HG03175 (cell line): Measurements from ENCODE around the gene MRGPRX2.

Experiments
- ATAC-seq: cut with Tn5 transposase; IDR thresholded peaks from one replicate; pipeline ENCODE4 v1.9.1; 2021; ENCODE audit warnings: mild to moderate bottlenecking, moderate library complexity; ENCODE audit not compliant: unreplicated experiment

MRGPRX2 gene

GRCh38 chr11:19060629-19061028 lies at the start of gene MRGPRX2:
MRGPRX2 (minus strand) TSS chr11:19060717; CDS start chr11:19056402, 4,315 bp downstream.
- ATAC-seq = no peak

GRCh38 chr11:19110295-19110694 lies 49.8 kb upstream of the MRGPRX2 start:
- ATAC-seq = no peak

DNA sequence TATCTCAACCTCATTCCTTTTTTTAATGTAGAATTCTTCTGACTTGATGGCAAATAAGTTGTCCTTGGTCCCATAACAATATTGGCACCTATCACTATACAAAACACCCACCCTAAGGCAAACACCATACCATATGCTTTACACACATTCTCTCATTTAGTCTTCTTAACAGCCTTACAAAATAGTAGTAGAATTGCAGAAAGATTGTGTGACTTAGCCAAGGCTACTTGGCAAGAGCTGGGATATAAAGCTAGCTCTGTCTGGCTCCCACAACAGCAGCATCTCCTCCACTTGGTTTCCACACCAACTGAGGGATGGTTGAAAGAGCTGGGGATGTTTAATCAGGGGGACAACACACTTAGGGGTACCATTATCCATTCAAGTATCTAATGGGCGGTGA lies 46.6 kb upstream of the MRGPRX2 start:
- no peak for ATAC-seq

DNA sequence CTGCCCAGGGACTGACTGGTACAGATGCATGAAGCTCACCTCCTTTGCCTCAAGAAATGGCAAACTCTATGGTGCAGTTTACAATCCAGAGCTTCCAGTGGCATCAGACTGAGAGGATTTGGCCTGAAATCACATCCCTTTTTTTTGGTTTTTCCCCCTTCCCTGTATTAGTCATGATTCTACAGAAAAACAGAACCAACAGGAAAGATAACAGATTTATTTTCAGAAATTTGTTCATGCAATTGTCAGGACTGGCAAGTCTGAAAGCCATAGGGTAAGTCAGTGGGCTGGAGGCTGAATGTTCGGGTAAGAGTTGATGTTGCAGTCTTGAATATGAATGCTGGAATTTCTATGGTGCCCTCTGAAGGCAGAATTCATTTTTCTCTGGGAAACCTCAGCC lies 44.5 kb upstream of the MRGPRX2 start:
- no peak for ATAC-seq

- no peak for ATAC-seq
Measured at GRCh38 chr11:19102521-19102900, 42.0 kb upstream of the MRGPRX2 start.

DNA sequence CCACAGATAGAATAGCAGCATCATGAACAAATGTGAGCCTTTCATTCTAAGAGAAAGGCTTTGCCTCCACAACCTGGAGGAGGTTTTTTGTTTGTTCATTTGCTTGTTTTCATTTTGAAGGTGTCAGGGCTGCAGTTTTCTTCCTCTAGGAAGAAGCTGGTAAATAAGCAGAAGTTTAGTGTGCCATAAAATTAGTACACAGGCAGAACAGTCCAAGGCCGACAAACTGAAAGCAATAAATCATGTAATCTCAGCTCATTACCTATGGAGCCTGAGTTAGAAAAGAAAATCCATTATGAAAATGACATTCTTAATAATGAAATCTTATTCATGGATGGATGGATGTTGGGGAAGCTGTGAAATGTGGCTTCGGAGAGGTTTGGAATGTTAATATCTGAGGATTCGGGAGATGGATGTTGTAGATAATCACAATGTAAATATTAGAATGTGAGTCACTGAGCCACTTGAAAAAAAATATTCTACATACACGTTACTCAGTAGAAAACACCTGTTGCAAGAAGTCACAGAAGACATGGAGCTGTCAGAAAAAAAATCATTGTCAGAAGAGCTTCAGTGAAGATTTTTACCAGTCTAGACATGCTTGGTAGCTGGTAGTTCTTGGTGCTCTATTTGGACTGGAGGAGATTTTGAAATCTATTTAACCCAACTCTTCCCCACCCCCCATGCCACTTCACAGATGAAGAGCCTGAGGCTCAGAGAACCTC lies 41.4 kb upstream of the MRGPRX2 start:
- no peak for ATAC-seq

DNA sequence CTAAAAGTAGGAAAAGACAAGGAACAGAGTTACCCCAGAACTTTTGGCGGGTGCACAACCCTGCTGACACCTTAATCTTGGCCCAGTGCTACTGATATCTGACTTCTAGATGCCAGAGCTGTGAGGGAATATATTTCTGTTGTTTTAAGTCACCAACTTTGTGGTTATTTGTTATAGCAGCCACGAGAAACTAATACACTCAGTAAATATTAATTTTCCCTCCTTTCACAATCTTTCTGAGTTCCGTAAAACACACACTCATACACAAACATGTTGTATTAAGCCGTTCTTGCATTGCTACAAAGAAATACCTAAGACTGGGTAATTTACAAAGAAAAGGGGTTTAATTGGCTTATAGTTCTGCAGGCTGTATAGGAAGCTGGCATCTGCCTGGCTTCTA lies 40.4 kb upstream of the MRGPRX2 start:
- ATAC-seq = no peak

- no peak for ATAC-seq
Measured at GRCh38 chr11:19099093-19099492, 38.6 kb upstream of the MRGPRX2 start.

GRCh38 chr11:19094859-19095258 lies 34.3 kb upstream of the MRGPRX2 start:
- no peak for ATAC-seq

DNA sequence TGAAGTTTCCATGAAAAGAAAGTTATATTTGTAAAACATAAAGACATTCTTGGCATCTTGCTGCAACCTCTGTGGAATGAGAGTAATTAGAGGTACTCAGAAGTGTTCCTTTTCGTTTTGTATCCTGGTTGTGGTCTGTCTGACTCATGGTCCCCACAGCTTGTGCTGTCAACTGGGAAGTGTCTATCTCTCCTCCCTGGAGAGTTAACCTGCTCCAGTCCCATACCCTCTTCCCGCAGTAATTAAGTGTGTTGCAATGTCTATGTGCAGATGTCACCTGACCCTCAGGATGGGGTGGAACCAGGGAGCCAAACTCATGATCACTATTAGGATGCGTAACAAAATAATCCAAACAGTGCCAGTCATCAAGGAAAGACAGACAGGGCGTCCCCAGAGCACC lies 33.5 kb upstream of the MRGPRX2 start:
- no peak for ATAC-seq

DNA sequence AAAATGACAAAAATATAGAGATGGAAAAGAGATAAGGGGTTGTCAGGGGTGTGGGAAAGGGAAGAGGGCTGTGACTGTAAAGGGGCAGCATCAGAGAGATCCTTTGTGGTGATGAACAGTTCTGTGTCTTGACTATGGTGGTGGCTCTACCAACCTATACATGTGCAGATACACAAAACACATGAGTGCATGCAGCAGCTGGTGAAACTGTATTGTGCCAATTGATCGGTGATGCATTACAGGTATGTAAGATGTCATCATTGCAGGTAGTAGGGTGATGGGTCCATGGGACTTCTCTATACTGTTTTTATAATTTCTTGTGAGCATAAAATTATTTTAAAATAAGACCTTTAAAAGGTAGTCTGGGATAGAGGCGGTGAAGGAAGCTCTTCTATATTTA lies 32.3 kb upstream of the MRGPRX2 start:
- ATAC-seq = no peak

DNA sequence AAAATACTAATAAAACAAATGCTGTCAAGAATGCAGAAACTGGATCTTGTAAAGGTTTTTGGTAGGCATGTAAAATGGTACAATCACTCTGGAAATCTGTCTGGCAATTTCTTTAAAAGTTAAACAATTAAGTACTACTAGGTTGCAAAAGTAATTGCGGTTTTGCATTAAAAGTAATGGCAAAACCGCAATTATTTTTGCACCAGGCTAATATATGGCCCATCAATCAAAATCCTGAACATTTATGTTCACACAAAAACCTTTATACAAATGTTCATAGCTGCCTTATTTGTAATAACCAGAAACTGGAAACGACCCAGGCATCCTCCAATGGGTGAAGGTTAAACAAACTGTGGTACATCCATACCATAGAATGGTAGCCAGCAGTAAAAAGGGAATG lies 31.8 kb upstream of the MRGPRX2 start:
- ATAC-seq = no peak

DNA sequence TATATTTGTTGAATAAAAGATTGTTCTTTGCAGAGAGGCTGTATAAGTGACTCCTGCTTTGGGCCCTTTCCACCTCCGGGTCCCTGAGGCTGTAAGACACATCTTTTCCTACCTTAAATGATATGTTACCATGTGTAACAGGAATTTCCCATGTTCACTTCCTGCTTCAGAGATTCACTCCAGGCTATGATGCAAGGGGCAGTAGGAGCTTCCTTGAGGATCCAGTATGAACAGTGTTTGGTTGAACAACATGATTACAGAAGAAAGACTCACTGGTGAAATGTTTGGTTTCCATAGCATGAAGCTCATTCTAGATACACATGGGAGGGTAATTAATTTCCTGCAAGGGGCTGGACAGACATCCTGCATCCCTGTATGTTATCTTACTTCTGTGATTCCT lies 30.8 kb upstream of the MRGPRX2 start:
- no peak for ATAC-seq

DNA sequence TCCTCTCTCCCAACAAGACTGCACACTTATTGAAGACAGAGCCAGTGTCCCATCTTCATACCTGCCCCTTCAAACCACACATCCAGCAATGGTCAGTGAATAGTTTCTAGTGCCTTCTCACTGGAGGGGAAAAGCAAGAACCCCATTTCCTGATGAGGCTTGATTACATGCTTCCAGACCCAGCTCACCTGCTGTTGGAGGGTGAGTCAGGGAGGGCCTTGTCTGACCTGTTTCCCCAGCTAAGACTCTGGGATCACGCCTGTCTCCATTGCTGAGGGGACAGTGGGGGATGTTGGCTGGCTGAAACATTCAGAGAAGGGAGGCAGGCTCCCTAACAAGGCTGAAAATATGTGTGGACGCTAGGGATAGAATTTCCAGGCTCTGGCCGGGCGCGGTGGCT lies 28.9 kb upstream of the MRGPRX2 start:
- ATAC-seq = no peak

DNA sequence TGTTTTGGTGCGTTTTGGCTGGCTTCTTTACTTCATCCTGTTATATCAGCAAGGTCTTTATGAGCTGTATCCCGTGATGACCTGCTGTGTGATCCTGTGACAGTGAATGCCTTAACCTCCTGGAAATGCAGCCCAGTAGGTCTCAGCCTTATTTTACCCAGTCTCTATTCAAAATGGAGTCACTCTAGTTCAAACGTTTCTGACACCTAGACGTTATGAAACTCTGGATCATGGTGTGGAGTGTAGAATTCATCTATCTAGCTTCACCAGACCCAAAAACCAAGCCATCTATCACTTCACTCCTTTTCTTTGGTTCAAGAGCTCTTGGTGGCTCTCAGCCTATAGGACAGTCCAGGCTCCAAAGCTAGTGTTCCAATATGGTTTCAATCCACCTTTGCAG lies 28.3 kb upstream of the MRGPRX2 start:
- ATAC-seq = no peak

GRCh38 chr11:19087658-19088057 lies 27.1 kb upstream of the MRGPRX2 start:
- no peak for ATAC-seq

DNA sequence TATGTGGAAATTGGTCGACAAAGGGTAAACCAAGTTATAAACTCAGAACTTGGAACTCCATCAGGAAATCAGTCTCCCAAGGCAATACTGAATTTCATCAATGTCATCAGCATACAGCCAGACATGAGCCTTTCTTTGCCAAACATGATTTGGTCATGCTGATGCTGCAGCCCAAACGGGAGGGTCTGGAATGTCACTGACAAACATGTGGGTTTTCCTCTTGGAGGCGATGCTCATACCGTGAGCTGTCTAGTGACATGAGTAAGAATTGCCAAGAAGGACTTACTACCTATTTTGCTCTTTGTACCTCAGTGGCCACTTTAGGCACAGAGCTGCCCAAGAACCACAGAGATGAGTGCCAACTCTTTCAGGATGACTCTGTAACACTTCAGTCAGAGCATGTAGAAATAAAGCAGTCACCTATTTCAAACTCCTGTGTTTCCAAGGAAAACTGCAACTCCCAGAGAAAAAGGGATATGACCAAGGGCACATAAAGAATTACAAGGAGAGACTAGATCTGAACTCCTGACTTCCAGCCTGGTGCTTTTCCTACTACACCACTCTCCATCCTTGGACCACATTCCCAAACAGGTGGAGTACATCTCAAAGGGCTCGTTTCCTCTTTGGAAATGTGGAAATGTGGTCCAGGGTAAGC lies 24.3 kb upstream of the MRGPRX2 start:
- ATAC-seq = no peak

GRCh38 chr11:19083166-19083565 lies 22.6 kb upstream of the MRGPRX2 start:
- no peak for ATAC-seq

DNA sequence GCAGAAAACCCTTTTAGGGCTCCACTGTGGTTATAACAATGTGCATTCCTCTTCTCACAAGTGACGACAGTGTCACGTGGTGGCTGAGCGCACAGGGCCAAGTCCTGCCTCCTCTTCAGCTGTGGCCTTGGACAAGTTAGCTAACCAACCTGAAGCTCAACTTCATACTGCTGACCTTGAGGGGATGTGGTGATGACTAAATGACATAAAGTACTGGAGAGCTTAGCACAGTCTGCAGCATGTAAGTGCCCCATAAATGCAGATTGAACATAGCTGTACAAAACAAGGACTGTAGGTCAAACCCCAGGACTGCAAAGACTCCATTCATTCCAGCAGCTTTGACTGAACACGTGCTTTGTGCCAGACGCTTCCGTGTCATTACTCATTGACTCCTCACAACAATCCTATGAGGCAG lies 20.1 kb upstream of the MRGPRX2 start:
- no peak for ATAC-seq

DNA sequence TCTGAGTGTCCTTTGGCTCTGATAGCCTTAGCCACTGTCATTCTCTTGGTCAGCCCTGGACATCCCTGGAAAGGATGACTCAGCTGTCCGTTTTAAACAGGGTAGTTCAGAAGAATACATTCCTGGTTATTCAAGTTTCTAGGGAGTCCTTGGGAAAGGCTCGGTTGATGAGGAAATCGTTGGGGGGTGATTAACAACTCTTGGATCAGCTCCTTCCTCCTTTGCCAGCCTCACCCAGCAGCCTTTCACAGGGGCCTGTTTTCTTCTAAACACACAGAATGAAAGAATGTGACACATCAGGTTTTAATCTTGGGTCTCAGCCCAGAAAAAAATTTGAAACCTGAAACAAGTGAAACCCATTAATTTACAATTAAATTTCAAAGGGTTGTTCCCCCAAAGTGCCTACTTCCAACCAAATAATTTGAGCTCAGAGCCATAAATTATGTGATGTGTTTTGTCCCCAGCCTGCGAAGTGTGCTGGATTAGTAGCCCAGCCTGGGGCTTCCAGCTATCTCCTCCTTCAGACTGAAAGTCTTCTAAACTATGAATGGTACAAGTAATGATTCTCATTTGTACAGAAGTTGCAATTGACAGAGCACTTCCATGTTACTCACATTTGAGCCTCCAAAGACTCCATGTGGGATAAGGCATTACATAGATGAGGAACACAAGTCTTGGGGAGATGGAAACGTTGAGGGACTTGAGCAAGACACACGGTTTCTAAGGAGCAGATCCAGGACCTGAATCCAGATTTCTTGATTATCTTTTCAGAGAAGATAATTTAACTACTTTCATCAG lies 19.3 kb upstream of the MRGPRX2 start:
- no peak for ATAC-seq

GRCh38 chr11:19077965-19078364 lies 17.4 kb upstream of the MRGPRX2 start:
- ATAC-seq = no peak
